IPS-NIHi7 (cell line): ENCODE results near the gene CACNA1I.

Experiments
- DNase-seq: peaks from one replicate; pipeline ENCODE4 v3.0.0; 2012; ENCODE audit warnings: mixed read lengths; ENCODE audit errors: extremely low spot score

Gene CACNA1I

GRCh38 chr22:39535831-39536449 is 34.6 kb upstream of the CACNA1I start:
- DNase-seq = no peak

GRCh38 chr22:39536711-39537110 is 33.8 kb upstream of the CACNA1I start:
- no peak for DNase-seq

- DNase-seq = no peak
Observed at GRCh38 chr22:39537975-39538374, 32.6 kb upstream of the CACNA1I start.

GRCh38 chr22:39543095-39543494 is 27.5 kb upstream of the CACNA1I start:
- DNase-seq = peak; percentile 75

- DNase-seq = peak; percentile 83
Observed at GRCh38 chr22:39545386-39546365, 24.9 kb upstream of the CACNA1I start.

- DNase-seq = no peak
Observed at GRCh38 chr22:39546889-39547586, 23.5 kb upstream of the CACNA1I start.

GRCh38 chr22:39547587-39547947 is 23.0 kb upstream of the CACNA1I start:
- DNase-seq = no peak

- DNase-seq = no peak
Observed at GRCh38 chr22:39553429-39553828, 17.1 kb upstream of the CACNA1I start.

- DNase-seq = no peak
Observed at GRCh38 chr22:39554151-39554550, 16.4 kb upstream of the CACNA1I start.

- no peak for DNase-seq
Observed at GRCh38 chr22:39556970-39557841, 13.3 kb upstream of the CACNA1I start.

GRCh38 chr22:39558254-39558727 is 12.3 kb upstream of the CACNA1I start:
- no peak for DNase-seq

- no peak for DNase-seq
Observed at GRCh38 chr22:39558950-39559349, 11.6 kb upstream of the CACNA1I start.

- peak; percentile 88 for DNase-seq
Observed at GRCh38 chr22:39559456-39560105, 11.0 kb upstream of the CACNA1I start.

- no peak for DNase-seq
Observed at GRCh38 chr22:39560127-39560526, 10.4 kb upstream of the CACNA1I start.

- DNase-seq = no peak
Observed at GRCh38 chr22:39562839-39563489, 7.6 kb upstream of the CACNA1I start.

GRCh38 chr22:39563571-39564428 is 6.8 kb upstream of the CACNA1I start:
- DNase-seq = no peak

- no peak for DNase-seq
Observed at GRCh38 chr22:39565414-39565944, 5.1 kb upstream of the CACNA1I start.

- no peak for DNase-seq
Observed at GRCh38 chr22:39567135-39567946, 3.2 kb upstream of the CACNA1I start.
